Astrocyte (in vitro differentiated cells and primary cell): ENCODE data around the gene VRK3.
"Not testable (repeated sequence)": the region's sequence is repeated elsewhere in the genome, so short reads cannot be mapped to it uniquely, and the experiment has no call there.

ENCODE experiments used
- CTCF ChIP-seq: IDR thresholded peaks from 2 replicates; pipeline ENCODE4 v1.5.1; 2011; ENCODE audit warnings: low read depth, mild to moderate bottlenecking, inconsistent platforms, low read length, moderate library complexity; ENCODE audit not compliant: insufficient read depth
- EZH2 ChIP-seq: IDR thresholded peaks from 2 replicates; pipeline ENCODE4 v1.6.1; 2012; ENCODE audit warnings: mild to moderate bottlenecking, low read length, inconsistent platforms; ENCODE audit not compliant: insufficient read depth

- TF ChIP-seq CTCF, EZH2: not testable (repeated sequence)
These were observed 65.3 kb downstream of the VRK3 start for GRCh38 chr19:49959892-49960291.
